Mesendoderm (in vitro differentiated cells): ENCODE measurements around the gene KIAA0753.

ENCODE experiments used
- DNase-seq: peaks from one replicate; pipeline ENCODE4 v3.0.0; 2013
- H2AK5ac ChIP-seq: 2 replicates; pipeline ENCODE4 v1.6.1; 2013; ENCODE audit warnings: low read length, inconsistent platforms
- H2BK120ac ChIP-seq: 2 replicates; pipeline ENCODE4 v1.6.1; 2013; ENCODE audit warnings: low read depth, mild to moderate bottlenecking, low read length, moderate library complexity, mixed read lengths
- H2BK15ac ChIP-seq: replicated peaks from 2 replicates; pipeline ENCODE4 v1.6.1; 2013; ENCODE audit warnings: low read depth, mild to moderate bottlenecking, moderate library complexity
- H2BK5ac ChIP-seq: 2 replicates; pipeline ENCODE4 v1.6.1; 2013; ENCODE audit warnings: low read length, inconsistent platforms
- H3K18ac ChIP-seq: 2 replicates; pipeline ENCODE4 v1.6.1; 2013; ENCODE audit warnings: mild to moderate bottlenecking, low read length, mixed read lengths
- H3K23ac ChIP-seq: one replicate; pipeline ENCODE4 v1.6.1; 2013; ENCODE audit warnings: low read length
- H3K27ac ChIP-seq: 2 replicates; pipeline ENCODE4 v1.5.1; 2013; ENCODE audit warnings: low read depth, mild to moderate bottlenecking, inconsistent platforms, low read length, moderate library complexity
- H3K27me3 ChIP-seq: 2 replicates; pipeline ENCODE4 v1.6.1; 2013; ENCODE audit warnings: low read length, control low read depth, mild to moderate bottlenecking, inconsistent platforms; ENCODE audit not compliant: insufficient read depth, poor library complexity
- H3K36me3 ChIP-seq: 2 replicates; pipeline ENCODE4 v1.6.1; 2013; ENCODE audit warnings: low read length, inconsistent platforms; ENCODE audit not compliant: control insufficient read depth, insufficient read depth
- H3K4ac ChIP-seq: one replicate; pipeline ENCODE4 v1.6.1; 2013; ENCODE audit warnings: low read depth, mild to moderate bottlenecking, low read length, moderate library complexity
- H3K4me1 ChIP-seq: 2 replicates; pipeline ENCODE4 v1.6.1; 2013; ENCODE audit warnings: low read depth, low read length, inconsistent platforms; ENCODE audit not compliant: control insufficient read depth
- H3K4me2 ChIP-seq: 2 replicates; pipeline ENCODE4 v1.6.1; 2013; ENCODE audit warnings: low read length
- H3K4me3 ChIP-seq: 2 replicates; pipeline ENCODE4 v1.5.1; 2013; ENCODE audit warnings: mild to moderate bottlenecking, low read length
- H3K56ac ChIP-seq: one replicate; pipeline ENCODE4 v1.6.1; 2013; ENCODE audit warnings: low read length
- H3K79me1 ChIP-seq: 2 replicates; pipeline ENCODE4 v1.6.1; 2013; ENCODE audit warnings: low read length, inconsistent platforms
- H3K79me2 ChIP-seq: 2 replicates; pipeline ENCODE4 v1.6.1; 2013; ENCODE audit warnings: mild to moderate bottlenecking, low read length; ENCODE audit not compliant: control insufficient read depth, insufficient read depth
- H3K9ac ChIP-seq: 2 replicates; pipeline ENCODE4 v1.6.1; 2013; ENCODE audit warnings: low read length, inconsistent platforms
- H4K5ac ChIP-seq: one replicate; pipeline ENCODE4 v1.6.1; 2013; ENCODE audit warnings: low read length
- H4K8ac ChIP-seq: one replicate; pipeline ENCODE4 v1.6.1; 2013; ENCODE audit warnings: low read depth, mild to moderate bottlenecking, control low read depth, low read length, moderate library complexity
- WGBS: extraction: QIAGEN DNeasy Blood & Tissue Kit; methylation state at CpG from one replicate; pipeline ENCODE4 v1.1.7; 2013; ENCODE audit warnings: low lambda C conversion rate, missing lambda C conversion rate; ENCODE audit not compliant: insufficient coverage; ENCODE audit errors: extremely low coverage; 5-methylcytosine and 5-hydroxymethylcytosine counted together

The KIAA0753 gene

GRCh38 chr17:6549384-6550036 lies 91.0 kb downstream of the KIAA0753 start:
- H3K27ac ChIP-seq: no peak overlapping the region
- H3K4me1 ChIP-seq: no peaks in the 10 kb centered on the region
- no peak overlapping the region for H3K18ac ChIP-seq
- no peak overlapping the region for H2BK120ac ChIP-seq
- H3K56ac ChIP-seq: no peak overlapping the region
- no peaks in the 10 kb centered on the region for H3K79me2 ChIP-seq
- no peak overlapping the region for H2AK5ac ChIP-seq
- no peak overlapping the region for H3K4me3 ChIP-seq
- no peak overlapping the region for H2BK5ac ChIP-seq
- WGBS: no CpG with 5 or more reads among the region's 9 CpGs
- no peaks in the 10 kb centered on the region for H3K36me3 ChIP-seq
- no peaks in the 10 kb centered on the region for H3K79me1 ChIP-seq
- no peak overlapping the region for H2BK15ac ChIP-seq
- H3K4me2 ChIP-seq: no peak overlapping the region
- H4K8ac ChIP-seq: no peak overlapping the region
- no peak overlapping the region for H3K4ac ChIP-seq
- DNase-seq: no peak
- no peaks in the 10 kb centered on the region for H3K27me3 ChIP-seq
- no peak overlapping the region for H4K5ac ChIP-seq
- no peak overlapping the region for H3K9ac ChIP-seq
- no peak overlapping the region for H3K23ac ChIP-seq

- Histone ChIP-seq H3K56ac (no peak overlapping the region), H2BK15ac (no peak overlapping the region), H3K18ac (no peak overlapping the region)
Measured at GRCh38 chr17:6548578-6549330, 91.8 kb downstream of the KIAA0753 start.

GRCh38 chr17:6548034-6548433 lies 92.5 kb downstream of the KIAA0753 start:
- Histone ChIP-seq H4K5ac (no peak overlapping the region), H3K56ac (no peak overlapping the region), H4K8ac (no peak overlapping the region), H3K79me2 (no peaks in the 10 kb centered on the region), H3K36me3 (no peaks in the 10 kb centered on the region), H2AK5ac (no peak overlapping the region), H3K23ac (no peak overlapping the region), H3K4me1 (no peaks in the 10 kb centered on the region), H3K4me2 (no peak overlapping the region), H2BK15ac (no peak overlapping the region), H3K9ac (no peak overlapping the region), H2BK5ac (no peak overlapping the region), H3K27ac (no peak overlapping the region), H3K27me3 (no peaks in the 10 kb centered on the region), H3K18ac (no peak overlapping the region), H3K79me1 (no peaks in the 10 kb centered on the region), H3K4ac (no peak overlapping the region), H3K4me3 (no peak overlapping the region), H2BK120ac (no peak overlapping the region)
- no peak for DNase-seq
- WGBS: no CpG with 5 or more reads among the region's 5 CpGs

More at GRCh38 chr17:6548578-6549330, 91.8 kb downstream of the KIAA0753 start:
- Histone ChIP-seq H3K4me2 (no peak overlapping the region), H4K5ac (no peak overlapping the region), H2AK5ac (no peak overlapping the region), H3K4me3 (no peak overlapping the region), H3K27me3 (no peaks in the 10 kb centered on the region), H3K4ac (no peak overlapping the region), H3K27ac (no peak overlapping the region), H3K36me3 (no peaks in the 10 kb centered on the region), H2BK5ac (no peak overlapping the region), H3K4me1 (no peaks in the 10 kb centered on the region), H2BK120ac (no peak overlapping the region), H3K79me2 (no peaks in the 10 kb centered on the region), H3K79me1 (no peaks in the 10 kb centered on the region), H3K9ac (no peak overlapping the region), H4K8ac (no peak overlapping the region), H3K23ac (no peak overlapping the region)
- WGBS: no CpG with 5 or more reads among the region's 11 CpGs
- no peak for DNase-seq

- H2BK15ac ChIP-seq: no peak overlapping the region
- WGBS: no CpG with 5 or more reads among the region's 6 CpGs
- no peak overlapping the region for H2AK5ac ChIP-seq
- no peak overlapping the region for H4K5ac ChIP-seq
- no peak overlapping the region for H2BK120ac ChIP-seq
- H3K4me2 ChIP-seq: no peak overlapping the region
- H3K27me3 ChIP-seq: no peaks in the 10 kb centered on the region
- H3K4me3 ChIP-seq: no peak overlapping the region
- no peaks in the 10 kb centered on the region for H3K4me1 ChIP-seq
- H3K36me3 ChIP-seq: no peaks in the 10 kb centered on the region
- H2BK5ac ChIP-seq: no peak overlapping the region
- no peak for DNase-seq
- no peak overlapping the region for H4K8ac ChIP-seq
- no peak overlapping the region for H3K18ac ChIP-seq
- H3K79me2 ChIP-seq: no peaks in the 10 kb centered on the region
- no peak overlapping the region for H3K4ac ChIP-seq
- no peaks in the 10 kb centered on the region for H3K79me1 ChIP-seq
- H3K56ac ChIP-seq: no peak overlapping the region
- H3K27ac ChIP-seq: no peak overlapping the region
- no peak overlapping the region for H3K9ac ChIP-seq
- H3K23ac ChIP-seq: no peak overlapping the region
Measured at GRCh38 chr17:6547336-6547735, 93.2 kb downstream of the KIAA0753 start.

GRCh38 chr17:6546069-6546718 lies 94.3 kb downstream of the KIAA0753 start:
- WGBS: no CpG with 5 or more reads among the region's 10 CpGs

More at GRCh38 chr17:6546069-6546718, 94.3 kb downstream of the KIAA0753 start:
- no peaks in the 10 kb centered on the region for H3K4me1 ChIP-seq
- no peak overlapping the region for H3K4me3 ChIP-seq
- H2BK5ac ChIP-seq: no peak overlapping the region
- H3K9ac ChIP-seq: no peak overlapping the region
- H3K23ac ChIP-seq: no peak overlapping the region
- no peaks in the 10 kb centered on the region for H3K79me1 ChIP-seq
- H4K5ac ChIP-seq: no peak overlapping the region
- H3K79me2 ChIP-seq: no peaks in the 10 kb centered on the region
- no peak overlapping the region for H3K27ac ChIP-seq
- no peak overlapping the region for H2BK15ac ChIP-seq
- H3K27me3 ChIP-seq: no peaks in the 10 kb centered on the region
- no peaks in the 10 kb centered on the region for H3K36me3 ChIP-seq
- H2AK5ac ChIP-seq: no peak overlapping the region
- H4K8ac ChIP-seq: no peak overlapping the region
- no peak overlapping the region for H3K4ac ChIP-seq
- no peak overlapping the region for H3K56ac ChIP-seq
- H2BK120ac ChIP-seq: no peak overlapping the region
- H3K4me2 ChIP-seq: no peak overlapping the region
- DNase-seq: no peak
- no peak overlapping the region for H3K18ac ChIP-seq
